GM11168 (cell line): ENCODE results near the gene GSTM3.

Experiments used
- in situ Hi-C: fragments of 300-500 bp; cut with MboI; formaldehyde crosslinking; loops from one replicate; pipeline ENCODE4 v1.12.0; 2022; ENCODE audit warnings: low sequenced_read_pairs; ENCODE audit not compliant: unreplicated experiment

The GSTM3 gene

DNA sequence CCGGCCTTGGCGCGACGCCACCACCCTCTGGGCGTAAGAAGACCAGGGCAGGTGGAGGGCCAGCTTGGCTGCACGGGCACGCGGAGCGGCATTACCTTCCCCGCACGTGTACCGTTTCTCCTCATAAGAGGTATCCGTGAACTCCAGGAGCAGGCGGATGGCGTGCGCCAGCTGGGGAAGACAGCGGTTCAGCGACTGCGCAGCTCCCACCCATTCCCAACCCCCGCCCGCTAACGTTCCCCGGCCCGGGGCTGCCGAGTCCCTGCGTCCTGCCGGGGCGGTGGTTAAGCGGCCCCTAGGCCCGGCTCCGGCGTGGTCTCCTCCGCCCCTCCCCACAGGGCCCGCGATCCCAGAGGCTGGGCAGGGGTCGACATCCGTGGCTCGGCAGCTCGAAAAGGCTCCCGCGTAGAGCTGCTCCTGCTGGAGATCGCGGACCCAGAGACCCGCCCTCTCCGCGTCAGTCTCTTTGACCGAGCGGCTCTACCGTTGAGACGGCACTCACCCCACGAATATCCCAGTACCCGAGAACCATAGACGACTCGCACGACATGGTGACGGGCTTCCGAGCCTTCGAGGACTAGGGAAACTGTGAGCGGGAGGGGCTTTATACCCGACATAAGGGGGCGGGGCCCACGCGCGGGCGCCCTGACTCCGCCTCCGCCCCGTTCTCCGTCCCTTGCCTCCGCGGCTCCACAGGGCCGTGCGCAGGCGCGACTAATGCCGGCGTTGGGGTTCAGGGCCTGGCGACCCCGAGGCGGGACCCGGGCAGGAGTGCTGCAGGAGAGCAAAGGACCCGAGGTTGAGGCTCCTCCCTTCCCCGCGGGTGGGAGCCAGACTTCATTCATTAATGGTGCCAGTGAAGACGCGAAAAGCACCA lies 862 bp downstream of the GSTM3 start:
- in situ Hi-C loops: no loop called here

GRCh38 chr1:109733236-109733870 lies 7.5 kb downstream of the GSTM3 start:
- in situ Hi-C loops: no loop called here

DNA sequence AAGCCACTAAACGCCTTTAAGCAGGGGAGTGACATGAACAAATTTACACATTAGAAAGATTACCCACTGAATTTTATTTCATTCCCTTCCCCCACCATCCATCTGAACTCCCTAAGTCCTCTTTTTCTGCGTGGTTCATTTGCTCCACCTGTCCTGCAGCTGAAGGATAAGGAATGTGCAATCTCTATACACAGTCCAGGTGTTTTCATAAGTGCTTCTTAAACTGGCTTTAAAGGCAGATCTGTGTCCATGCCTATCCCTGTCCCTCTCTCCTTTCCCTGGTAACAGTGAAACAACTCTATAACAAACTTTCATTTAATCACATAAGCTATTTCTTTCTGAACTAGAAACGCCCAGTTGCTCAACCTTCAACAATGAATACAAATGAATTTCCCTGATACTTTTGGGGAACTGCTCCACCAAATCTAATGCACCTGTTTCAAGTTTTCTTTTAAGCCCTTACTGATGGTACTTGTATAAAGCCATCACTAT lies 8.4 kb downstream of the GSTM3 start:
- in situ Hi-C loops: no loop called here

GRCh38 chr1:109730666-109731065 lies 10.2 kb downstream of the GSTM3 start:
- in situ Hi-C loops: no loop called here

DNA sequence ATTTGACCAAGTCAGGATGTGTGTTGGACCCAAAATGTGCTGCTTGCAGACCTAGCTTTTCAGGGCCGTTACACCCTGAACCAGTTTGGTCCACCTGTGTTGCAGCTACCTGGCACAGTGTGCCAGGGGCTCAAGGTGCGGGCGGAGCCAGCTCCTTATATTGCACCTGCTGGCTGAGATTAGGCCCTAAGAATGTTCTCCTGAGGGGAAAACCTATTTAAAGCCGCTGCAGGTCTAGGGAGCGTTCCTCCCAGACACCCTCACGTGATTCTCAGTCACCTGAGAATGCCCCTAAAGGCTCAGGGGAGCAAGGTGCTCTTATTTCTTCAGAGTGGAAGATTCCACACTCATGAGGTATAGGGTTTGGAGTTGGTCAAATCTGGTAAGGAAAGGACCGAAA lies 12.0 kb downstream of the GSTM3 start:
- in situ Hi-C loops: no loop called here

- in situ Hi-C loops: no loop called here
Observed at GRCh38 chr1:109726728-109727373, 14.0 kb downstream of the GSTM3 start.

GRCh38 chr1:109726007-109726406 lies 14.8 kb downstream of the GSTM3 start:
- in situ Hi-C loops: no loop called here

DNA sequence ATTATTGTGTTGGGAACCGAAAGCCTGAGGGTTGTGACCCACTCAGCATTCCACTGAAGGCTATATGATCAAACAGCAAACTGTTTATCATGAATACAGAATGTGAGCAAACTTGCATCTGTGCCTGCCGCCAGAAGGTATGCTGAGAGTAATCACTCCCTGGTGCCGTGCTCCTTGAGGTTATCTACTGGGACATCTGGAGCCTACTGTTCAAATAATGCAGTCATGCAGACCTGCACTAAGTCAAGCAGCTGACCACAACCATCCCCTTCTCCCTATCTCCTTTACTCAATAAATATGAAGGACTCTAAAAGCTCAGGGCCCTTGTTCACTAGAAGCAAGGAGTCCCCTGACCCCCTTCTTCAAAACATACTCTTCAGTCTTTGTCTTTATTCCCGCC lies 15.3 kb downstream of the GSTM3 start:
- in situ Hi-C loops: no loop called here

- in situ Hi-C loops: no loop called here
Observed at GRCh38 chr1:109724933-109725332, 15.9 kb downstream of the GSTM3 start.

- in situ Hi-C loops: no loop called here
Observed at GRCh38 chr1:109722908-109723691, 17.7 kb downstream of the GSTM3 start.

- in situ Hi-C loops: no loop called here
Observed at GRCh38 chr1:109721971-109722370, 18.9 kb downstream of the GSTM3 start.

- in situ Hi-C loops: no loop called here
Observed at GRCh38 chr1:109721042-109721441, 19.8 kb downstream of the GSTM3 start.

GRCh38 chr1:109719337-109719837 lies 21.5 kb downstream of the GSTM3 start:
- in situ Hi-C loops: loop anchor here (10.0 kb wide), 1 partner anchor 55 kb away; the partner anchor contains the start of gene GSTM2

DNA sequence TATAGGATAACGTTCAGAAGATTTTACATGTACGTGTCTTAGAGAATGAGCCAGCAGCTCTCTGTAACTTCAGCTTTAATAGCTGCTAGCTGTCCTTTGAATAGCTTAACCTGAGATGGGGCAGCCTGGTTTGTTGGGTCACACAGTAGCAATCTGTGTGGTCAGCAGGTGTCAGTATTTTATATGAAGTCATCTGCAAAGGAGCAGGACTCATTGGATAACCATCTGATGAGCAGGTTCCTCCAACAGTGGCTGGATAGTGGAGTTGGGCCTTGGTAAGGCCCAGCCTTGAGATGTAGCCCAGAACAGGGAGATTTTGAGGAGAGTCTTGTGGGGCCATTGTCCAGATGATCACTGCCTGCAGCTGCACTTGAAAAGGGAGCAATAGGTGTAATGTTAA lies 22.3 kb downstream of the GSTM3 start:
- in situ Hi-C loops: loop anchor here (10.0 kb wide), 1 partner anchor 54 kb away; the partner anchor contains the start of gene GSTM2

- in situ Hi-C loops: loop anchor here (10.0 kb wide), 1 partner anchor 53 kb away; the partner anchor contains the start of gene GSTM2
Observed at GRCh38 chr1:109717729-109718128, 23.1 kb downstream of the GSTM3 start.

DNA sequence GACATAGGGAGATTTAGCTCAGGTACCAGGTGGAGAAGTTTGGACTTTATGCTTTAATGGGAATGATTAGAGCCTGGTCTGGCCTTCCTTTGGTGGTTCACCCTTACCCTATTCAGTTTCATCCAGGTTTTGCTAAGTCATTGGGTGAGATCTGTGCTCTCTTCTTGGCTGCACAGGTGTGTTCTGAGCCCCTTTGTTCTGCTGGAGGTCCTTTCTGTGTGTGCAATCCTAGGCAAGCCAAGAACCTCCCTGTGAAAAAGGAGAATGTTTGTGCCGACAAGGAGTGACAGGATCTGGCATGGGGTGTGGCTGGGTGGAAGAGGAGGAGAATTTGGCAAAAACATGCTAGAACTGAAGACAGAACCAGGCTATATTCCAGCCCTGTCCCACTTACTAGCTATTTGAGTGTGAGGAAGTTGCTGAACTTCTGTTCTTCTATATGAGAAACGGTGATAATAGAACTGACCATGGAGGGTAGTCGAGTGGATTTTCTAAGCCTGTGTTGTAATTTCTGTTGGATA lies 24.2 kb downstream of the GSTM3 start:
- in situ Hi-C loops: loop anchor here (10.0 kb wide), 1 partner anchor 52 kb away; the partner anchor contains the start of gene GSTM2

DNA sequence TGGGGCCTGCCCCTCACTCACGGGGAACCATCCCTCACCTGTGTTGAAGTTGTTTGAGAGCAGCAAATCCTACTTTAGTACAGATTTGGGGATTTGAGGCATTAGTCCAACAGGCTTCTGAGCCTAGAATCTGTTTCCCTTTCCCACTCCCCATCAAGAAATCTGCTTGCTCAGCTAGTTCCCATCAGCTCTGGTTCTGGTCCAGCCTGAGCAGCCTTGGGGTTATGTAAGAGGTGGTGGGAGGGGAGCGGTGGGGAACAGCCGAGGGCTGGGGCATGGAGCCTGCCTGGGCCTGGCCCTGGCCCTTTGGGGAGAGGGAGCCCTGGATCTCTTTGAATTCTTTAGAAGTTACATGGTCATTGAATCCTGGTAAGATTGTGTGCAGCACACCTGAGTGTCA lies 24.7 kb downstream of the GSTM3 start:
- in situ Hi-C loops: loop anchor here (10.0 kb wide), 1 partner anchor 51 kb away; the partner anchor contains the start of gene GSTM2

DNA sequence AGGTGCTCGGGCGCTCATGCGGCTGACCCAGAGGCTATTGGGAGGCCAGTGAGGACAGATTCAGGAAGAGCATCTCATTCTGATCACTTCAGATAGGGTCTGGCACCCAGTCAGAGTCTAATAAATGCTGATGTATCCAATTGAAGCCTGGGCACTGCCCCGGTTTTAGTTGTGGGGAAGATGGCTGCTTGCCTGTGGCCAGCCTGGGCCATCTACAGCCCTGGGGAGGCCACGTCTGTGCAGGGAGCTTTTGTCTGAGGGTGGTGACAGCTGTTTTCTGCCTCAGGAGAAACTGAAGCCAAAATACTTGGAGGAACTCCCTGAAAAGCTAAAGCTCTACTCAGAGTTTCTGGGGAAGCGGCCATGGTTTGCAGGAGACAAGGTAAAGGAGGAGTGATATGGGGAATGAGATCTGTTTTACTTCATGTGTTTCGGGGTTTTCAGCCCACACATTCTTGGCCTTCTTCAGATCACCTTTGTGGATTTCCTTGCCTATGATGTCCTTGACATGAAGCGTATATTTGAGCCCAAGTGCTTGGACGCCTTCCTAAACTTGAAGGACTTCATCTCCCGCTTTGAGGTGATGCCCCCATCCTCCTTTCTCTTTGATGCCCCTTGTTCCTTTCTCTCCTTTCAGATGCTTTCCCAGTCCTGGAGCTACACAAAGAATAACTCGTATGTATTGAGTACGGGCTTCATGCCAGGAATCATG lies 26.0 kb downstream of the GSTM3 start:
- in situ Hi-C loops: loop anchor here (10.0 kb wide), 1 partner anchor 50 kb away; the partner anchor contains the start of gene GSTM2

GRCh38 chr1:109713636-109714035 lies 27.2 kb downstream of the GSTM3 start:
- in situ Hi-C loops: loop anchor here (10.0 kb wide), 1 partner anchor 49 kb away; the partner anchor contains the start of gene GSTM2
